ENCODE results near the gene PEX5L.

Gene PEX5L

GRCh38 chr3:179876440-179876839, 160.3 kb downstream of the PEX5L start:
- TF ChIP-seq GATA2 (IDR thresholded peaks at IDR 0.05; ENCODE audit: low read depth, low read length) (no peak), GATA3 (IDR thresholded peaks at IDR 0.05; ENCODE audit: low read depth, low read length) (no peak)

- TF ChIP-seq GATA3 (IDR thresholded peaks at IDR 0.05; ENCODE audit: low read depth, low read length) (no peak), GATA2 (IDR thresholded peaks at IDR 0.05; ENCODE audit: low read depth, low read length) (no peak)
These were observed 163.9 kb downstream of the PEX5L start for GRCh38 chr3:179872842-179873241.

DNA sequence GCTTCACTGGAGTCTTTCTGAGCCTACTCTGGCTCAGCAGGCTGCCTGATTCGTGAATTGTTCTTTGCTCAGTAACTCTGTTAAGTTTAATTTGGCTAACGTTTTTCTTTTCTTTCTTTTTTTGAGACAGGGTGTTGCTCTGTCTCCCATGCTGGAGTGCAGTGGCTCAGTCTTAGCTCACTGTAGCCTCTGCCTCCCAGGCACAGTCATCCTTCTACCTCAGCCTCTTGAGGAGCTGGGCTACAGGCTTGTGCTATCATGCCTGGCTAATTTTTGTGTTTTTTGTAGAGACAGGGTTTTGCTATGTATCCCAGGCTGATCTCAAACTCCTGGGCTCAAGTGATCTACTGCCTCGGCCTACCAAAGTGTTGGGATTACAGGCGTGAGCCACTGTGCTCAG, 165.0 kb downstream of the PEX5L start:
- TF ChIP-seq GATA3 (IDR thresholded peaks at IDR 0.05; ENCODE audit: low read depth, low read length) (no peak), GATA2 (IDR thresholded peaks at IDR 0.05; ENCODE audit: low read depth, low read length) (no peak)

GRCh38 chr3:179868715-179869114, 168.0 kb downstream of the PEX5L start:
- TF ChIP-seq GATA3 (IDR thresholded peaks at IDR 0.05; ENCODE audit: low read depth, low read length), result no peak
- no peak for TF ChIP-seq GATA2 (IDR thresholded peaks at IDR 0.05; ENCODE audit: low read depth, low read length)

DNA sequence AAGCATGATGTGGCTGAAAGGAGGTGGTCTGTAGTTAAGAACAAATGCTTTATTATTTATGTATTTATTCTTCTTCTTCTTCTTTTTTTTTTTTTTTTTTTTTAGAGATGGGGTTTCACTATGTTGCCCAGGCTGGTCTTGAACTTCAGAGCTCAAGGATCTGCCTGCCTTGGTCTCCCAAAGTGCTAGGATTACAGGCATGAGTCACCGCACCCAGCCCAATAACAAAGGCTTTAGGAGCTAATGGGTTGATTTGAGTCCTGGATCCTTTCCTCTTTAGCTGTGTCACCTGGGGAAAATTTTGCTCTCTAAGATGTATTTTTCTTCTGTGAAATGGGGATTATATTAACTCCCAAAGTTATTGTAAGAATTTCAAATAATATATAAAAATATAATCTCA, 168.8 kb downstream of the PEX5L start:
- no peak for TF ChIP-seq GATA2 (IDR thresholded peaks at IDR 0.05; ENCODE audit: low read depth, low read length)
- TF ChIP-seq GATA3 (IDR thresholded peaks at IDR 0.05; ENCODE audit: low read depth, low read length), result no peak

GRCh38 chr3:179865861-179866505, 170.8 kb downstream of the PEX5L start:
- TF ChIP-seq GATA2 (IDR thresholded peaks at IDR 0.05; ENCODE audit: low read depth, low read length) (no peak), GATA3 (IDR thresholded peaks at IDR 0.05; ENCODE audit: low read depth, low read length) (no peak)

DNA sequence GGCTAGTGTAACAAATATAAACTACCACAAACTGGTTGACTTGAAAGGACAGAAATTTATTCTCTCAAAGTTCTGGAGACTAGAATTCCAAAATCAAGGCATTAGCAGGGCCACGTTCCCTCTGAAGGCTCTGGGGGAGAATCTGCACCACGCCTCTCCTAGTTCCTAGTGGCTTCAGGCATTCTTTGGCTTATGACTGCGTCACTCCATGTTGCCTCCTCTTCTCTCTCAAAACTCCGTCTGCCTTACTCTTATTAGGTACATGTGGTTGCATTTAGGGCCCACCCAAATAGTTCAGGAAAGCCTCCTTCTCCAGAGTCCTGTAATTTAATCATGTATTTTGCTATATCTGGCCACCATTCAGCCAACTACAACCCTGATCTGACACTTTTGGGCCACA, 174.8 kb downstream of the PEX5L start:
- TF ChIP-seq GATA2 (IDR thresholded peaks at IDR 0.05; ENCODE audit: low read depth, low read length) (no peak), GATA3 (IDR thresholded peaks at IDR 0.05; ENCODE audit: low read depth, low read length) (no peak)

GRCh38 chr3:179861292-179861691, 175.4 kb downstream of the PEX5L start:
- TF ChIP-seq GATA2 (IDR thresholded peaks at IDR 0.05; ENCODE audit: low read depth, low read length) (no peak), GATA3 (IDR thresholded peaks at IDR 0.05; ENCODE audit: low read depth, low read length) (no peak)

- TF ChIP-seq GATA3 (IDR thresholded peaks at IDR 0.05; ENCODE audit: low read depth, low read length) (no peak), GATA2 (IDR thresholded peaks at IDR 0.05; ENCODE audit: low read depth, low read length) (no peak)
These were observed 176.2 kb downstream of the PEX5L start for GRCh38 chr3:179860275-179861107.

DNA sequence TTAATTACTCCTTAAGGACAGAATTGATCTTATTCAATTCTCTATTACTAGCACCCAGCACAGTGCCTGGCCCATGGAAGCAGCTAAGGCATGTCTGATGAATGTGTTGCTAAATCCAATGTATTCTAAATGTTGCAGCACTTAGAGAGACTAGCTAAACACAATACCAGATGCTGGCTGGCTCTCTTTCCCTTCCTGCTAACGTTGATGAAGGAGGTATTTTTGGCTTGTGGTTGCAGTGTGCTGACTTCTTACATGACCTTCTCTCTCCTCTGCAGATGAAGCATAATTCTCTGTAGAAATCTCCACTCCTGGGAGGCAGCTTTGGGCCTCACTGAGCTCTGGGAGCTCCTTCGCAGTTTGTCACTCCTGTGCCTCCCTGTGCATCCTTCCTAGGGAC, 183.6 kb downstream of the PEX5L start:
- TF ChIP-seq GATA2 (IDR thresholded peaks at IDR 0.05; ENCODE audit: low read depth, low read length), result no peak

GRCh38 chr3:179852142-179852905, 184.4 kb downstream of the PEX5L start:
- TF ChIP-seq GATA2 (IDR thresholded peaks at IDR 0.05; ENCODE audit: low read depth, low read length) (no peak), GATA3 (IDR thresholded peaks at IDR 0.05; ENCODE audit: low read depth, low read length) (no peak)

DNA sequence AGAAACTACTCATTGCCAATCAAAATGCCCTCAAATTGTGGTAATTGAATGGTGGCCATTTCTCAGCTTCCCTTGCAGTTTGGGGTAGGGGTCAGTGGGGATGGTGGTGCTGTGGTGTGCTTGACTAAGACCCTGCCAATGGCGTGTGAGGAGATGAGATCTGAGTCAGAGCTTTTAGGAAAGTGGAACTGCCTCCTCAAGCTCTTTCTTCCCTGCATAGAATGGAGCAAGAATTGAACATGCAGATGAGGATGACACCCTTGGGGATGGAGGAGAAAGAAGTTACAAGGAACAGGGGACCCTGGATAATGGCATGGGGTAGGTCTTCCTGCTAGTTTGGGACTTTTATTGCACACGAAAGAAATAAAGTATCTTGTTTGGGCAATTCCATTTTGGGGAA, 188.0 kb downstream of the PEX5L start:
- no peak for TF ChIP-seq GATA3 (IDR thresholded peaks at IDR 0.05; ENCODE audit: low read depth, low read length)
- no peak for TF ChIP-seq GATA2 (IDR thresholded peaks at IDR 0.05; ENCODE audit: low read depth, low read length)

DNA sequence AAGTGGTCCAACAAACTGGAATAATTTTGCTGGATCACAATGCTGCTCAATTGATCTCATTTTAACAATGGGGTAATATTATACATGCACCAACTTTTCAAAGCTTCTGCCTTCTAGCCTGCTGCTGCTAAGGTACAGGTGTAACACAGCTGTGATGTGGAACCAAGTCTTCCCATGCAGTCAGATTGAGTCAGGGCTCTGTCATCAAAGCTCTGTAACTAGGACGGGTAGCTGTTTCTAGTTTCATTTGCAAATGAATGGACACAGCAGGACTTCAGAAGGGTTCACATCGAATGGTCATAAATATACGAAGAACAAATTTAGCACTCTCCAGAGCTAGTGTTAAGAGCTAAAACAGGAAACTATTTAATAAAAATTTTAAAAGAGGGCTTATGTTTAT, 194.7 kb downstream of the PEX5L start:
- TF ChIP-seq GATA2 (IDR thresholded peaks at IDR 0.05; ENCODE audit: low read depth, low read length), result no peak

GRCh38 chr3:179840985-179841384, 195.8 kb downstream of the PEX5L start:
- TF ChIP-seq GATA2 (IDR thresholded peaks at IDR 0.05; ENCODE audit: low read depth, low read length) (no peak), GATA3 (IDR thresholded peaks at IDR 0.05; ENCODE audit: low read depth, low read length) (no peak)

DNA sequence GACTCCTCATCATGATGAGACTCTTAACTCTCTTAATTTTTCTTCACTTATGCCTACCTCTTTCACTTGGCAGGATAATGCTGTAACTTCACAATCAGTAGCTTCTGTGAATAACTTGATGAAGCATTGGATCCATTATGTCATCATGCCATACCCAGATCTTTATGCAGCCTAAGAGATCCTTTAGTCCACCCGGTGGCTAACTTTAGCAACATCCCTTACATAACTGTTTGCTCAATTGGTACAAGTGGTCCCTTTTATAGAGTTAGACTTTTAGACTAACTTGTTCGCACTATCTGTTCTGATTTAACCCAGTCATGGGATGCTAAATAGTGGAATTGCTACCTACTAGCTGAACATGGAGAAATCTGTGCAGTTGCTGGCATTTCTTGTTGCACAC, 199.4 kb downstream of the PEX5L start:
- no peak for TF ChIP-seq GATA3 (IDR thresholded peaks at IDR 0.05; ENCODE audit: low read depth, low read length)
- no peak for TF ChIP-seq GATA2 (IDR thresholded peaks at IDR 0.05; ENCODE audit: low read depth, low read length)

All from SH-SY5Y (cell line).